ENCODE results near the gene STK24.

The STK24 gene

DNA sequence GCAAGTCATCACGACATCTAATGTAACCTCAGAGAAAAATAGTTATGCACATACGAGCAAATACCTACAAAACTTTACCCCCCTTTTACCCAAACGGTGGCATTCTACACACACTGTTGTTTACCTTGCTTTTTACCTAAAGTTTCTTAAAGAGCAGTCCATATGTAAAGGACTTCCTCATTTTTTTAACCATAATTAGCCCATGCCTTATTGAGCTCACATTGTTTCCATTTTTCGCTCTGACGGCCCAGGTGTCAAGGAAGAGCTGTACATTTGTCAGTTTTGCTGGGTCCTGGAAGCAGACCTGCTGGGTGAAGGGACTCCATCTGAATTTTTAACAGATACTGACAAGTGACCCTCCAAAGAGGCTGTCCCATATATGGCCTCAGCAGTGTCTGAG is 89.4 kb downstream of the STK24 start:
- TF ChIP-seq, protein P1, sequence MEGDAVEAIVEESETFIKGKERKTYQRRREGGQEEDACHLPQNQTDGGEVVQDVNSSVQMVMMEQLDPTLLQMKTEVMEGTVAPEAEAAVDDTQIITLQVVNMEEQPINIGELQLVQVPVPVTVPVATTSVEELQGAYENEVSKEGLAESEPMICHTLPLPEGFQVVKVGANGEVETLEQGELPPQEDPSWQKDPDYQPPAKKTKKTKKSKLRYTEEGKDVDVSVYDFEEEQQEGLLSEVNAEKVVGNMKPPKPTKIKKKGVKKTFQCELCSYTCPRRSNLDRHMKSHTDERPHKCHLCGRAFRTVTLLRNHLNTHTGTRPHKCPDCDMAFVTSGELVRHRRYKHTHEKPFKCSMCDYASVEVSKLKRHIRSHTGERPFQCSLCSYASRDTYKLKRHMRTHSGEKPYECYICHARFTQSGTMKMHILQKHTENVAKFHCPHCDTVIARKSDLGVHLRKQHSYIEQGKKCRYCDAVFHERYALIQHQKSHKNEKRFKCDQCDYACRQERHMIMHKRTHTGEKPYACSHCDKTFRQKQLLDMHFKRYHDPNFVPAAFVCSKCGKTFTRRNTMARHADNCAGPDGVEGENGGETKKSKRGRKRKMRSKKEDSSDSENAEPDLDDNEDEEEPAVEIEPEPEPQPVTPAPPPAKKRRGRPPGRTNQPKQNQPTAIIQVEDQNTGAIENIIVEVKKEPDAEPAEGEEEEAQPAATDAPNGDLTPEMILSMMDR (conservative IDR thresholded peaks at IDR 0.05), result no peak

DNA sequence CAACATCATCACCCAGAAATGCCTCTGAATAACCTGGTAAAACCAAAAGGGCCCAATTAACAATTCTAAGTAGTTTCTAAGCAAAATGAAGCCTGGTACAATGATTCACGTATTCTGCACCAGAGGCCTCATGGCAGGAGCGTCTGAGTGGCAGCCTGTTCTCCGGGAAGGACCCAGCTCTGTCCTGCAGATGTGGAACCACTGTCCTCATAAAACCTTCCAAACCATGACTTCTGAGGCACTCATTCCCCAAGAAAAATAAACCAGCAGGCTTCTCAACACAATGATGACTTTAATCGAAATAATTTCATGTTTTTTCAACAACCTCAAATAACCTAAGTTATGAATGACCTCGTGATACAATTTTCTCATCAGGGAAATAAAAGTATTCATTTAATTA is 89.9 kb downstream of the STK24 start:
- TF ChIP-seq, protein P1 (conservative IDR thresholded peaks at IDR 0.05), result no peak
- no peak overlapping the region for H3K27ac ChIP-seq

More for the DNA sequence above, 89.4 kb downstream of the STK24 start:
- no peak overlapping the region for H3K27ac ChIP-seq

DNA sequence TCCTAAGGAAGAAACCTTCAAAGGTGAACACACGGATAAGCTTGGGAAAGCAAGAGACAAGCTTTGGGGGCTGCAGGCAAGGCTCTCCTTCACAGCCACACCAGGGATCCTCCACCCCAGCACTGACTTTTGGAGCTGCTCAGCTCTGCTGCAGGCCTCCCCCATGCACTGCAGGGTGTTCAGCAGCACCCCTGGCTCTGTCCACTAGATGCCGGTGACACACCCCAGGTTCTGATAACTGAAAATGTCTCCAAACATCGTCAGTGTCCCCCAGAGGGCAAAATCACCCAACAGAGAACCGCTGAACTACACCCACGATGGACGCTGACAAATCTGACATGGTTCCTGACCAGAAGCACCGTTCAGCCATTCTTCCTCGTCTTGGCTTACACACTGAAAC is 90.5 kb downstream of the STK24 start:
- TF ChIP-seq, protein P1 (conservative IDR thresholded peaks at IDR 0.05), result no peak
- no peak overlapping the region for H3K27ac ChIP-seq

DNA sequence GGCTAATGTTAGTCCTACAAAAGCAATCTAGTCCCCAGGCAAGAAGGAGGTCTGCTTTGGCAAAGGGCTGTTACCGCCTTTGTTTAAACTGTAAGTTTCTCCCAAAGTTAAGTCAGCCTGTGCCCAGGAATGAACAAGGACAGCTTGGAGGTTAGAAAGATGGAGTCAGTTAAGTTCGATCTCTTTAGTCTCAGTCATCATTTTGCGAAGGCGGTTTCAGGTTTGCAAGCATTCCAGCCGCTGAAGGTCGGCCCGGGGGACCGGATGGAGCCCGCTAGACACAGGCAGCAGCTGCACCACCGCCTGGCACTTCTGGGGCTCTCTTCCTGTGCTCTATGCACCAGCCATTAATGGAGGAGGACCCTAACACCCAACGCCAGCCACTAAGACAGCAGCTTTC is 91.3 kb downstream of the STK24 start:
- H3K27ac ChIP-seq, result no peak overlapping the region
- TF ChIP-seq, protein P1 (conservative IDR thresholded peaks at IDR 0.05), result no peak

DNA sequence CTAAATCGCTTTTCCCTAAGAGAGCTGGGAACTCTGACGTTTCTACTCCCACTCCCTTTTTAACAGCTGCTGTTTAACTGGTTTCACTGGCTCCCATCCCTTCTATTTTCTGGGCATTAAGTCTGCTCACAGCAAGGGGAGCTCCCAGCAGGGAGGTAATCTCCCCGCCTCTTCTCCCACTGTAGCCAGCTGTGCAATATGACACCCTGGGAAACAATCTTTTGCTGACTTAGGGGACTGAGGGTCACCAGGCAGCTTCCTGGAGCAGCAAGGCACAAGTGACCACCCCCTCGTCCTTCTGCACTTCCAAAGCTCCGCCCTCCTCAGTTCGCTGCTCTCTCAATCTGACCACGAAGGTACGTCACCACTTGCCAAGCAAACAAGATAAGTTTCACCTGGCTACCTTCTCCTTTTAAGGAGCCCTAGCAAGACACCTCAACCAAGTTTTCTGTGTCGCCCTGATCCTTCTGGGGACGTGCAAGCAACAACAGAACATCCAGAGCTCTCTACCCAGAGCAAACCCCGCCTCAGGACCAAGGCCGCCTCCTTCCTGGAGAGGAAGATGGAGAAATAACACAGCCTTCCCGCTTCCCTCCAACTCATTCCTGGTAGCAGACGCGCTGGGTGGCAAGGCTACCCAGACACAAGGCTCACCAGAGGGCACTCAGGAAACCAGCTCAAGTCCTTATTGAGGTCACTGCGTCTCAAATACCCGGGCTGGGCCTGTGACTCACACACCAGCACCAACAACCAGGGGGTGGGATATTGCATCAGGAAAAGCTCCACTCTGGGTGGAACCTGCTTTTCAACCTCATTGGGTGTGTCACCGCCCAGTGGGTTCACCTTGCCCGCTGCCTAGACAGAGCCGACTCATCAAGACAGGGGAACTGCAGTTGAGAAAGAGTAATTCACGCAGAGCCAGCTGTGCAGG is 92.4 kb downstream of the STK24 start:
- no peak overlapping the region for H3K27ac ChIP-seq
- TF ChIP-seq, protein P1 (conservative IDR thresholded peaks at IDR 0.05), result no peak

DNA sequence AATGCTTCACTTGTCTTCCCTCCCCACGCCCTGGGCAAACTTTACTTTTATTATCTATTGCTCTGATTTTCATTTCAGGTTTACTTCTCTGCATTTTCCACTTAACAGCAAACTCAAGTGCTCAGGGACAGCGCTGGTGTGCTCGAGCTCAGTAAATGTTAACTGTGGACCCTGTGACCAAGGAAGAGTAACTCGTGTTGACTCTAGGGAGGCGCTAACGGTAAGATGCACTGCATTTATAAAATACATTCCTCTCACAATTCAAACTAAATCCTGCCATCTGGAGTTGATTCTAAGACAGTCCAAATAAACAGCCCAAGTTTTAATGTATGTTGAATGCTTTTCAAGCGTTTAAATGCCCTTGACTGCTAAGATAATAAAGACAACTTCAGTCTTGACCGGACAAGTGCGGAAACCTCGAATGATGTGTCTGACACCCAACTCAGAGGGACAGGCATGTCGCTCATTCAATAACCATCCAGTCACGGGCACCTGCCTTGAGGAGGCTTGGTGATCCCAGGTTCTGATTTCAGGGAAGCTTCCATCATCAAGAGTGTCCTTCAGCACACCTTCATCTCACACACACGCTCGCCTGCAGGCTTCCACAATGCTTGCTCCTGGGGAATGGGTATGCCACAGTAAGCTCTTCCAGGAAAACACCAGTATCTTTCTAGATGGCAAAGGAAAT is 93.2 kb downstream of the STK24 start:
- no peak overlapping the region for H3K27ac ChIP-seq
- TF ChIP-seq, protein P1 (conservative IDR thresholded peaks at IDR 0.05), result no peak

Measured in VCaP (cell line).